GM19023 (cell line): ENCODE results near the gene STIM1.
A peak's percentile ranks its signal among the peaks of the same experiment; 100 is the strongest.

Experiments
- ATAC-seq: cut with Tn5 transposase; IDR thresholded peaks from one replicate; pipeline ENCODE4 v1.9.1; 2021; ENCODE audit warnings: mild to moderate bottlenecking, moderate library complexity; ENCODE audit not compliant: unreplicated experiment

The STIM1 gene

GRCh38 chr11:3944198-3944597 lies 88.7 kb downstream of the STIM1 start:
- ATAC-seq: no peak

- no peak for ATAC-seq
Measured at GRCh38 chr11:3946455-3947017, 91.1 kb downstream of the STIM1 start.

- ATAC-seq: peak; percentile 50
Measured at GRCh38 chr11:3947061-3947460, 91.6 kb downstream of the STIM1 start.

- peak; percentile 45 for ATAC-seq
Measured at GRCh38 chr11:3949125-3949524, 93.7 kb downstream of the STIM1 start.

GRCh38 chr11:3950996-3951660 lies 95.7 kb downstream of the STIM1 start:
- no peak for ATAC-seq

- ATAC-seq: no peak
Measured at GRCh38 chr11:3952715-3953114, 97.3 kb downstream of the STIM1 start.

- no peak for ATAC-seq
Measured at GRCh38 chr11:3953327-3953726, 97.9 kb downstream of the STIM1 start.

- no peak for ATAC-seq
Measured at GRCh38 chr11:3954448-3955298, 99.2 kb downstream of the STIM1 start.

GRCh38 chr11:3955299-3955665 lies 99.8 kb downstream of the STIM1 start:
- ATAC-seq: no peak

- ATAC-seq: no peak
Measured at GRCh38 chr11:3956038-3956437, 100.6 kb downstream of the STIM1 start.

- ATAC-seq: no peak
Measured at GRCh38 chr11:3956748-3957147, 101.3 kb downstream of the STIM1 start.

GRCh38 chr11:3957437-3957836 lies 102.0 kb downstream of the STIM1 start:
- ATAC-seq: no peak

- no peak for ATAC-seq
Measured at GRCh38 chr11:3958281-3958680, 102.8 kb downstream of the STIM1 start.

- no peak for ATAC-seq
Measured at GRCh38 chr11:3959015-3959902, 103.8 kb downstream of the STIM1 start.

- ATAC-seq: no peak
Measured at GRCh38 chr11:3959903-3960265, 104.4 kb downstream of the STIM1 start.

- no peak for ATAC-seq
Measured at GRCh38 chr11:3962406-3962840, 107.0 kb downstream of the STIM1 start.

- ATAC-seq: no peak
Measured at GRCh38 chr11:3964056-3964455, 108.6 kb downstream of the STIM1 start.

- ATAC-seq: no peak
Measured at GRCh38 chr11:3964935-3965604, 109.6 kb downstream of the STIM1 start.

GRCh38 chr11:3967695-3968094 lies 112.2 kb downstream of the STIM1 start:
- no peak for ATAC-seq

GRCh38 chr11:3969200-3969599 lies 113.7 kb downstream of the STIM1 start:
- ATAC-seq: no peak

GRCh38 chr11:3969613-3970012 lies 114.1 kb downstream of the STIM1 start:
- no peak for ATAC-seq
